DMS153 treated with DMSO at 0.1 percent for 48 hours (cell line): ENCODE measurements around the gene CRELD2.

Experiments used
- DNase-seq: peaks from one replicate; lab custom pipeline; 2025; ENCODE audit not compliant: unreplicated experiment; lab: John Stamatoyannopoulos, UW

CRELD2 gene

DNA sequence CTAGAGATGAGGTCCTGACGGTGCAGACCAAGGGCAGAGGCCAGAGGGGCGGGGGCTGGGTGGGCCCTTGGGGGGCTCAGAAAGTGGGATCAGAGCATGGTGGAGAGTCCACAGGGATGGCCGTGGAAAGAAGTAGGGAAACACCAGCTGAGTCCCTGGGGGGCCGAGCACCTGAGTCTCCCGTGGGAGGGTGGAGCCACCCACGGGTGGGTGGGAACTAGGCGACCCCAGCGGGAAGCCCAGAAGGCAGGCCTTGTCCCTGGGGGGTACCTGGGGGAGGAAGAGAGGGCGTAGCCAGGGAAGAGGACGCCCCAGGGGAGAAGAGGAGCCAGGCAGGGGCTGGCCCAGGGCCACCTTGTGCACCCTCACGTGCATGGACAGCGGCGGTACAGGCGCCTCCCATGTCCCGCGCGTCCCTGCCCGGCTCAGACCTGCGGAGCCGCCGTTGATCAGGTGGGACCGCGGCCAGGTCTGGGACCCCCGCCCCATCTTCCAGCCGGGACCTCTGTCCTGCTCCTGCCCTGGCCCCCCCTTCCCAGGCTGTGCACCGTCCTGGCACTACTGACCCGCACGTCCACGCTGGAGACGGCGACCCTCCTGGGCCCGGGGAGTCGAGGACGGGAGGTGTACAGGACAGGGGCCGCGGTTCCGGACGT, 10.2 kb downstream of the CRELD2 start:
- DNase-seq = no peak

DNA sequence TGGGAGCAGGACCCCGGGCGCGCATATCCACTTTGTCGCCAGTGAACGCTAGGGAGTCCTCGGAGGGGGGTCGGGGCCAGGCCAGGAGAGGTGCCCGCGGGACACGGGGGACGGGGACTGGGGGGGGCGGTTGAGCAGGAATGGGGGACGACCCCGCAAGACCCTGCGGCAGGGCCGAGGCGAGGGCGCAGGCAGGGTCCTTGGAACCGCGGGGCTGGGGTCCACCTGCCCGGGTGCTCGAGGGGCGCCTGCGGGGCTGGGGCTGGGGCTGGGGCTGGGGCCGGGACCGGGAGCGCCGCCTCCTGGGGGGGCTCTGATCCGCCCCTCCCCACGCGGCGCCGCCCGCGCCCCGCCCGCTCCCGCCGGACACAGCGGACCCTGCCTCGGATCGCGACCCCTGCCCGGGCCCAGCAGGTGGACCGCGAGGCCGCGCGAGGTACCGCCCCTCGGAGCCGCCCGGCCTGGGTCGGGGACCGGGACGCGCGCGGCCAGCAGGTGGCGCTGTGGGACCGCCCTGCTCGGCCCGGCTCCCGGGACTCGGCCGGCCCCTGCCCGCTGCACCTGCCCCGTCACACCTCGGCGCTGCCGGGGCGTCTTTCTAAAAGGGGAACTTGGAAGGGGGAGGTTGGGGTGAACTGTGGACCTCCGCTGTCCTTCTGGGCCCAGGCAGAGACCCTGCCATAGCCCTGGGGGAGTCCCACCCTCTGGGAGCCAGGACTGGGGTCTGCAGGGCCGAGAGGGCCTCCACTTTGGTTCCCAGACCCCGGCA, 11.0 kb downstream of the CRELD2 start:
- DNase-seq = peak; percentile 49

DNA sequence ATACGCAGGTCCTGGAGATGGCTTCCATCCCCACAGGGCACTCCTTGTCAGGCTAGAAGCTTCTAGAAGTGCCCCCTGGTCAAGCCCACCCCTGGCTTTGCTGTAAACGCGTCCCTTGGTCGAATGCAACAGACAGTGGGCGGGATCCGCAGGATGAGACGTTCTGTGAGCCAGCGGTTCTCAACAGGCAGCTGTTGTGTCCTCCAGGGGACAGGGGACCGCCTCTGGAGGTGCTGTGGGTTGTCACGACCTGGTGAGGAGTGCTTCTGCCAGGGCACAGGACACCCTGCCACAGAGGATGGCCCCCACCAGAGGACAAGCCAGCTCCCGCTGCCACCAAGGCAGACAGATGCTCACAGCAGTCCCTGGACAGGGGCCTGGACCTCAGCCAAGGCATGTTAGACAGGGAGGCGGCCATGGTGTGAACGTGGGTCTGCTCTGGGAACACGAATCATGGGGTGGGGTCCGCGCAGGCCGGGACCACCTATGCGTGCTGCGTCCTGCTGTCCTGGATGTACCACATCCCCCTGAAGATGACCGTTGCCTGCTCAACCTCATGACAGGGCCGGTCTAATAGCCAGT, 11.7 kb downstream of the CRELD2 start:
- DNase-seq = no peak

DNA sequence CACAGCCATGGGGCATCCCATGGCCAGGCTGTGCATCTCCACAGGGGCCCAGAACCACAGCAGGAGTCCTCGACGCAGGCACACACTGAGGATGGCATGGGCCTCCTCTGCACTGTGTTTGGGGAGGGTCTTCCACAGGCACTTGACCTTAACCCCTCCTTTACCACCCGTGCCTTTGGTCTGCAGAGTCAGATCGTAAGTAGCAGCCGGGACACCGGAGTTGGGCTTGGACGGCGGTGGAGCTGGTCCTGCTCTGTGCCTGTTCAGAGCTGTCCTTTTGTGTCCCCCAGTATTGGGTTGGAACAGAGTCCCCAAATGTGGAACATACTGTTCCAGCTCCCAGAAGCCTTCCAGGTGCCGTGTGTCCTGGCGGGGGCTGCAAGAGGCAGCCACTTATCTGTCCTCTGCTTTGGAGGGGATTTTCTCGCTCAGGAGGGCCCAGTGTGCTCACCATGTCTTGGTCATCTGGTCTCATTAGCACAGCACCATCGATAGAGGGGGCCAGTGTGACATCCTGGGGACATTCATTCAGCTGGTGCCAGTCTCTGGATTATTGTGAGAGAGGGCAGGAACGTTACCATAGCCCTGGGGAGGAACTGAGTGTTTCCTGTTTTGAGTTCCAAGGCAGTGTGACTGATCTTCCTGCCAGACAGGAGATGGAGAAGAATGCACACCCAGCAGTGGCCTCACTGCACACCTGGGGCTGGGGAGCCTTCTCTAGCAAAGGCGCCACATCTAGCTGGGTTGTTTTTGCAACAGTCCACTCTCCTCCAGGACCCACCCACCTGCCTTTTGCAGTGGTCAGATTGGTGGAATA, 12.4 kb downstream of the CRELD2 start:
- DNase-seq = peak; percentile 86

DNA sequence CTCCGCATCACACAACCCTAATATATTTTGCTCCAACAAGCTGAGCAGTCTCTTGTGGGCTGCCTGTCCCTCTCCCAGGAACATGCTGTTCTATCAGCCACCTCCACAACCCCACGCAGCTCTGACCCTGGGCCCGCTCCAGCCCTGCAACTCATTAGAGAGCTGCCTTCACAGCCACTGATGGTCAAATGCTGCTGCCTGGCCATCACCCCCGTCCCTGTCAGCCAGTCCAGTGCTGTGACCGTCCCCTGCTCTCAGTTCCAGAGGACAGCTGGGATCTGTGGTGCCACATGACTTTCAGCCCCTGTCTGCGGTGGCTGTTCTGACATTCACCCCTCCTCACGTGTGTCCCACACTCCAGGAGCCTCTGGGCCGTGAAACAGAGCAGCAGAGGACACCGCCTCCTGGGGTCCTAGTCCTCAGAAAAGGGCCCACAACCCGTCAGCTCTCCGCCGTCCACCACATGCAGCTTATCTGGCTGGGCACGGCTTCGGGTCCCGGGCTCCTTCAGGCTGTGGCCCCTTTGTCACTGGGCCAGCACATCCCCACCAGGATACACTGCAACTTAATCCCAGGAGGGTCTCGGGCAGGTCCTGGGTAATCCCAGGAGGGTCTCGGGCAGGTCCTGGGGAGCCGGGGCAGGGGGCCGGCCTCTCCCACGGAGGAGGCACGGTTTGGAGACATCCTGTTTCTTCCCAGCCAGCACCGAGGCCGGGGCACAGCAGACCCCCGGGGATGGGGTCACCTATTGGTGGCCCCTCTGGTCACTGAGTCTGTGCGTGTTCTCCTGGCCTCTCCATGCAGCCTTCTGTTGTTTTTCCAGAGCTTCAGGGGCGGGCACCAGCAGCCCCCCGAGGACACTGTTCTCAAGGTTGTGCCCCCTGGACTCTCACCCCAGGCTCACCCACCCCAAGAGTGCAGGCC, 15.1 kb downstream of the CRELD2 start:
- DNase-seq = no peak

DNA sequence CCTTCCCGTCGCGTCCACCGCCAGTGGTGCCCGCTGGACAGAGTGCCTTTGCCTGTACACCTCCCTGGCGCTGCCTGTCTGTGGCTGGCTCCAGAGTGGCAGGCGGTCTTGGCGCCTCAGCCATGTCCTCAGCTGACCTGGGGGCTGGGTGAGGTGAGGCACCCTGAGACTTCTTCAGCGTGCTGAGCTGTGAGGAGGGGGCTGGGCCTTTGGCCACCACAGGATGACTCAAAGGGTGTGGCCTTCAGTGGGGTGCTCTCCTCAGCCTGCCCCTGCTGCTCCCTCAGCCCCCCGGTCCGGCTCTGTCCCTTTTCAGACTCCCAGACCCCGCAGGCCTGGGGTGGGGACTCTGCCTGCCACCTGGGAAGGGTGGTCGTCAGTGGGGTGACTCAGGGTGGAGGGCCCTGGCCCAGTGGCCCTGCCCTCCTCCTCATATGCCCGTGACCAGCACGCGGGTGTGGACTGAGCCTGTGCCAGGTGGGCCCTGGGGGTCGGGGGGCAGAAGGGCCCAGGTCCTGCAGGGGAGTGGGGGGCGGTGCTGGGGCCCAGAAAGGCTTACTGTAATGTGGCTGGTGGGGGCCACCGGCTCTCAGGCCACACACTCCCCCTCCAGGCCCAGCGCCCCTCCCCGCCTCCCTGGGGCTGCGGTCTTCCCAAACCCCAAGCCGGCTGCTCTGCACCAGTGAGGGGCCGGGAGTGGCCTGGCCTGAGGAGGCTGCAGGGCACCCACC, 15.9 kb downstream of the CRELD2 start:
- no peak for DNase-seq

DNA sequence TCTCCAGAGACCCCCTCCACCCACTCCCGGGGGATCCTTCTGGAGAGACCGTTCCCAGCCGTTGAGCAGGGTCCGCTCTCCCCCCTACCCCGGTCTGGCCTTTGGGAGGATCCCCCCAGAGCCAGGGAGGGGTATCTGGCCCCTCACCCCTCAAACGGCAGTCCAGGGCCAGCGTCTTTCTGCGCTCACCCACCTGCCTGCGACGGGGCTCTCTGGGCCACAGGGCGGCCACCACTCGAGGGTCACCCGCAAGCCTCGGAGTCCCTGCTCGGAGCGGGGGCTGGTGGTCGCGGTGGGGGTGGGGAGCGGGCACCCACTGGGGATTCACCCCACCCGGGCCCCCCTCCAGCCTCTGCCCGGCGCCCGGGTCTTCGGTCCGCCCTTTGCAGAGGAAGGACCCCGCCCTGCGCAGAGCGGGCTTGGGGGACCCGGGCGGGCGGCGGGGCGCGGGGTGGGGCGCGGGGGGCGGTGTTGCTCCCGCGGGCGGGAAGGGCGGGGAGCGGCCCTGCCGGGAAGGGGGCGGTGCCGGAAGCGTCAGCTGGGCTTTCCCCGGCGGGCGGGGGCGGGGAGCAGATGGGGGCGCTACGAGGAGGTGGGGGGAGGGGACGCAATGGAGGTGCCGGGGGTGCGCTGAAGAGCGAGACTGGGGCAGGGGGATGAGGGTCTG, 16.6 kb downstream of the CRELD2 start:
- DNase-seq = no peak

GRCh38 chr22:49935561-49935960, 17.1 kb downstream of the CRELD2 start:
- DNase-seq = no peak

DNA sequence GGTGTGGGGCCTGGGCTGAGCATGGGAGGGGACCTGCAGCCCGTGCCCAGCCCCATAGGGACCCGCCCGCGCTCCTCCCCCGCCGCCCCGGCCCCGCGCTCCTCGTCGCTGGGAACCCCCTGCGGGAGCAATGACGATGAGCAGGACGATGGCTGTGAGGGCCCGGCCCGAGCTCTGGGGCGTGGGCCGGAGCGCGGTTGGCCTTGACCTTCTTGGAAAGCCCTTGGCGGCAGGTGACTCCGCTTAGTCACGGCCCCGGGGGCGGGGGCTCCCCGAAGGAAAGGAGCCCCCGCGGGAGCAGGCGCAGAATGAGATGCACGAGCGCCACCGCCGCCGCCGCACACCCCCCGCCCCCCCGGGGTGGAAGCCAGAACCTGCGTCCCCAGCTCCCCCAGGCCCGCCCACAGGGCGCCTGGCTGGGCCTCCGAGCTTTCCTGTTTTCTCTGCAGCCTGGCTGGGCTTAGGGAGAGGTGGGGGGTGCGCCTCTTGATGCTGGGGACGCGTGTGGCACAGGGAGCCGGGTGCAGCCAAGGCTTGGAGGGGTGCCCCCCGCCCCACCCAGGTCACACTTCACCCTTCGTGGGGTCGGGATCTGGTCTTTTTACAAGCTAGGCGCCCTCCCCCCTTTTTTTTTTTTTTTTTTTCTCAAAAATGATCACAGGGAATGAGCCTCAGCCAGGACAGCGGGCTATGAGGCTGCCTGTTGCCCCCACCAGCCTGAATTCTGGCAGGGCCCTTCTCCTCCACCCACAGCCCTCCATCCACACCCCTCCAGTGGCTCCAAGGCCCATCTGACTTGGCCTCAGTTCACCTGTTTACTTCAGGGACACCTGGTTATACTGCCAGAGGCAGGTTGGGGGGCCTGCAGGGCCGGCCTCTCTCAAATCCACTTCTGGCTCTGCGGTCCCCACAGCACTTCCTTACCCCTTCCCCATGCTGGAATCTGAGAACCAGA, 17.9 kb downstream of the CRELD2 start:
- DNase-seq = peak; percentile 72

DNA sequence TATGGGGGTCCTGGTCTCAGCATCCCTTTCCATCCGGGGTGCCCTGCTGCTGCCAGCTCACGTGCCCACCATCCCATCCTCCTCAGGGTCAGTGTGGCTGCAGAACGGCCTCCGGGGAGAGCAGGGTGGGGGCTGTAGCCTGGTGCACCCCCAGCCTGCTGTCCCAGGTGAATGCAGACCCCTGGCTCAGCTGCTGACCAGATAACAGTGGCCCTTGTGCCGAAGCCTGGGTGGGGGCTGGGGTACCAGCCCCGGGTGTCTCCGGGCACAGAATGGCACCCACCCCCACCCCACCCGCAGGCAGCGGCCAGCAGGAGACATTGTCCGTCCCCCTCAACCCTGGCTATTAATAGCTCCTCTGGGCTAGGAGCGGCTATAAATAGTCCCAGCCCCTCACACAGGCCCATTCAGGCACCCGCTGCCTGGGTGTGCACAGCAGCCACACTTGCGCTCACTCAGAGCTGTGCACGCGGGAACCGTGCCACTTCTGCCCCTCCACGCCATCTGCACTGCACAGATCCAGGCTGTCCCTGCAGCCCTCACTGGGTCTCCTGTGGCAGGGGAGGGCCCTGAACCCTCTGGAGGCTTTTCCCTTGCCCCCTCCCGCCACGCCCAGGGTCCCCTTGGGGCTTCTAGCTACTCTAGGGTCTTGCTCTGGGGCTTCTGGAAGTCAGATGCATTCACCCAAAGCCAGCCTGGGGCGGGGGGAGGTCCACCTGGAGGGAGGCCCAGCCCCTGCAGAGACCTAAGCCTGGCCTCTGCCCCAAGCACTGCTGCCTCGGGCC, 18.7 kb downstream of the CRELD2 start:
- DNase-seq = no peak

DNA sequence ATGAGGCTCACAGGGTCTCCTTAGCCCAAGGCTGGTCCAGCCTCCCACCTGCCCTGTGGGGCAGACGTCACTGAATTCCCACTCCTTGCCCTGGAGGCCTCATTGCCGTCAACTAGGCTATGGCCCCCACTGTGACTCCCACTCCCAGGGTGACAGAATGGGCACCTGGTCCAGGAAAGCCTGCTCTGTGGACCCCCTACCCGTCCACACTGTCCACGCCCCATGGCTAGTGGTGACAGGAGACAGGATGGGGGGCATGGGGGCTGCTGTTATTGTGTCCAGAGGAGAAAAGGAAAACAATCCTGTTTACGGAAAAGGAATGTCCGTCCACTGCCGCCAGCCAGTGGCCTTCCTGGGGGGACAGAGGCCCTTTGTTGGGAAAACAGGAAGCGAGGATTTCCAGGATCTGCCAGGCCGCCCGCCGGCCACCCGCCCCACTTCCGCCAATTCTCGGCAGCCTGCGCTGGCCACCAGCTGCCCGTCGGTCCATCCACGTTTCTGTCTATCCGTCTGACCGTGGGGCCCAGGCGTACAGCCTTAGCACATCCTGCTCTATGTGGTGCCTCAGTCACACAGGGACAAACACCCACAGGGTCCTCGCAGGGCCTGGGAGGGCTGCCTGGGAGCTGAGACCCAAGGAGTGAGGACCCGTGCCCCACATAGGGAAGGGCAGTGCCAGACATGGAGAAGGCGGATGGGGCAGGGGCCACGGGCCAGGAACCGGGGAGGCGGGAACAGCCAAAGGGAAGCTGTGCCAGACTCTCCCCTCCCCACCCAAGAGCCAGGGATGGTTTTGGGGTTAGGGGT, 19.5 kb downstream of the CRELD2 start:
- no peak for DNase-seq

DNA sequence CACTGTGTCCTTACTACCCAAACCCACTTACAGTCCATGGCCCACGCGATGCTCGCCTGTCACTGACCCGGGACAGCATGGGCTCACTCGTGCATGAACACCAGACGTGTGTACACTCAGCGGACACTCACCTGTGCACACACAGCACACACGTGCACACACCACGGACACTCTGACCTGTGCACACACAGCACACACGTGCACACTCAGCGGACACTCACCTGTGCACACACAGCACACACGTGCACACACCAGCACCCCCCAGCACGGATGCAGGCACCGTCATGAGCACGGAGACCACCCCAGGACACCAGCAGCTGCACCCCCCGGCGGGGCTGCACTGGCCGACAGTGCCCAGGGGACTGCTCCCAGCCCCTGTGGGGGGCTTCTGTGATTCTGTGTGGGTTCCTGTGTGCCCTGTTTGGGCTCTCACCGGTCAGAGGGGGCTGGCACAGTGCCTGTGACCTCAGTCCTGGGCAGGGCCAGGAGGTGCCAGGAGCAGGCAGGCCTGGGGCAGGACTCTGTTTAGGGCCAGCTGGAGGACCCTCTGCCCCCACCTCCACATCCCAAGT, 20.2 kb downstream of the CRELD2 start:
- no peak for DNase-seq

DNA sequence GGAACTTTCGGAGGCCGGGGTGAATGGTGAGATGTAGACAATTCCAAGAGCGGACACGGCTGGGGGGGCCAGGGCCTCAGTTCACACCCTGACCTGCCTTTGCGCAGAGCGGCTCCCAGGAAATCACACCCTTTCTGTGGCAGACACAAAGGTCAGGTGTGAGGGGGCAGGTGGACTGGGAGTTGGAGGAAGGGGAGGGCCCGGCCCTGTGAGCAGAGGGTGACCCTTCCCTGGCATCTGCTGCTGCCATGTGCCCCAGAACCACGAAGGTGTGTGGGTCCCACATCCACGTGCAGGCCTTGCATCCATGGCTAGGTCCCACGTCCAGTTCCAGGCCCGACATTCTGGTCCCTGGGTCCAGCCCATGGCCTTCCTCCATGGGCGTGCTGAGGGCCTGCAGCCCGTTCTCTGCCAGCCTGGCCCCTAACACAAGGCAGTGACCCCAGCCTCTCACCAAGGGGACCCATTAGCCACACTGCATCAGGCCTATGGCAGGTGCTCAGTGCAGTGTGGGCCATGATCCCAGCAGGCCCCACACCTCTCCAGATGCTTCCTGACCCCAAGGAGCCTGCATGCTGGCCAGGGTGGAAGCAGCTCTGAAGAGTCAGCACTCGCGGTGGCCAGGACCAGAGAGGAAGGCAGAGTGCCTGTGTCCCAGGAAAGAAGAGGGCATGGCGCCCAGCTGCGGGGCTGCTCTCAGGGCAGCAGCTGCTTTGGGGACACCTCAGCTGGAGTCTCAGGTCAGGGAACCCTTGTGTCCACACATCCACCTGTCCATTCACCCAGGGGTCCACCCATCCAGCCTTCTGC, 23.3 kb downstream of the CRELD2 start:
- DNase-seq = no peak

DNA sequence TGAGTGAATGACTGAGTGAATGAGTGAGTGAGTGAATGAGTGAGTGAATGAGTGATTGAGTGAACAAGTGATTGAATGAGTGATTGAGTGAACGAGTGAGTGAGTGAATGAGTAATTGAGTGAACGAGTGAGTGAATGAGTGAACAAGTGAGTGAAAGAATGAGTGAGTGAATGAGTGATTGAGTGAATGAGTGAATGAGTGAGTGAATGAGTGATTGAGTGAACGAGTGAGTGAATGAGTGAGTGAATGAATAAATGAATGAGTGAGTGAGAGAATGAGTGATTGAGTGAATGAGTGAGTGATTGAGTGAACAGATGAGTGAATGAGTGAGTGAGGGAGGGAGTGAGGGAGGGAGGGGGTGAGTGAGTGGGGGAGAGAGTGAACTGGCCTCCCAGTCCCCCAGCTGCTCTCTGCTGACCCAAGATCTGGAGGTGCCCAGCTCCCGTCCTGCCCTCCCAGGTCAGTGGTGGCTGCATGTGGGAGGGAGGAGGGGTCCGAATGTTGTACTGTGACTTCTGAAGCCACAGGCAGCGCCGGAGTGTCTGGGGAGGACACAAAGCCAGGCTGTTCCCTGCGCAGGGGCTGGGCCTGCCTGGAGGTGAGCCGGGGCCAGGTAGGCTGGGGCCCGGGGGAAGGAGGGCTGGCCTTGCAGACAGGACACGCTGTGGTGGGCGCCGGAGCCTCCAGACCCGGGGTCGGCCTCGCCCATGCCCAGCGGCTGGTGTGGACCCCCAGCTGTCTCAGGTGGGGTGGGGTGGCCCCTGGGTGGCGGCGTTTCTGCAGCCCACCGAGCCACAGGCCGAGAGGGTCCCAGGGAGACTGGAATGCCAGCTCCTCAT, 24.4 kb downstream of the CRELD2 start:
- no peak for DNase-seq

DNA sequence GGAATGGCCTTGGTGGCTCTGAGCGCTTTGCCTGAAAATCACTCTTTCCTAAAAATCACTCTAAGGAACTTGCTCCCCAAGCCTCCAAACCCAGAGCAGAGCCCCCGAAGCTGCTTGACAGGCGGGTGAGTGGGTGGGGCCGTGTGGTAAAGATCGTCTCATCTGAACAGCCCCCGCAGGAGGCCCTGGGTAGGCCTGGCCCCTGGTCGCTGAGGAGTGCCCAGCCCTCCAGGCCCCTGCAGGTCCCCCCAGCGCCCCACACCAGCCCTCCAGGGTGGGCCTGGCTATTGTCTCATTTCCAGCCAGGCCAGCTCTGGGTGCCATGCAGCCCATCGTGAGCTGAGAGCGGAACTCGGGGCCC, 25.0 kb downstream of the CRELD2 start:
- no peak for DNase-seq
